Endothelial cell of umbilical vein (primary cell): ENCODE data around the gene ZNF22. TPM values are rescaled to one million over a fixed set of nuclear protein-coding genes. Genes with fewer than 3 reads are reported as not detected.
A peak's percentile ranks its signal among the peaks of the same experiment; 100 is the strongest.

ENCODE experiments used
- BruUV-seq: library from RNA; stranded (reverse); fragments of 400-500 nt; replicated peaks from 2 replicates; lab custom pipeline; 2021; lab: Mats Ljungman, UMichigan
- CTCF ChIA-PET: fragments of 300-600, 350-600 bp; sonication (Branson Sonifier 250); formaldehyde crosslinking; loops from one replicate; lab custom pipeline; 2021; ENCODE audit warnings: antibody characterized with exemption, inconsistent platforms; lab: Charles Lee
- POLR2A ChIA-PET: fragments of 300-600, 350-600 bp; sonication (Branson Sonifier 250); formaldehyde crosslinking; loops from one replicate; lab custom pipeline; 2021; ENCODE audit warnings: antibody characterized with exemption, inconsistent platforms; lab: Charles Lee
- DNase-seq: peaks from one replicate; pipeline ENCODE4 v3.0.0-alpha.2; 2011; ENCODE audit warnings: low read depth, low spot score
- FAIRE-seq: peaks from 2 replicates; lab custom pipeline; 2011; peaks lifted over from hg19 to GRCh38; lab: Jason Lieb, UNC
- H2AFZ ChIP-seq: 2 replicates; pipeline ENCODE4 v1.6.0; 2012; ENCODE audit warnings: low read depth, low read length, control low read depth, inconsistent platforms
- H3K27ac ChIP-seq: 2 replicates; pipeline ENCODE4 v1.5.1; 2011; ENCODE audit warnings: low read depth, mild to moderate bottlenecking, control low read depth, low read length, moderate library complexity; ENCODE audit not compliant: insufficient read depth
- H3K27me3 ChIP-seq, 2 experiments: 2 replicates each; pipeline versions ENCODE4 v1.6.0 to v1.6.1; 2011; ENCODE audit warnings: low read length in 2 of 2, mixed read lengths in 1 of 2; ENCODE audit not compliant: control insufficient read depth in 2 of 2, insufficient read depth in 2 of 2
- H3K36me3 ChIP-seq, 2 experiments: 2 replicates in 1 of 2; 3 replicates in 1 of 2; pipeline ENCODE4 v1.5.1; 2011; ENCODE audit warnings: low read length in 2 of 2, mild to moderate bottlenecking in 1 of 2, moderate library complexity in 1 of 2; ENCODE audit not compliant: control insufficient read depth in 2 of 2, insufficient read depth in 2 of 2; ENCODE audit errors: extremely low read depth in 1 of 2
- H3K4me1 ChIP-seq: 3 replicates; pipeline ENCODE4 v1.5.1; 2011; ENCODE audit warnings: mild to moderate bottlenecking, low read length; ENCODE audit not compliant: control insufficient read depth, insufficient read depth; ENCODE audit errors: extremely low read depth
- H3K4me2 ChIP-seq: 2 replicates; pipeline ENCODE4 v1.6.1; 2011; ENCODE audit warnings: low read length, control low read depth, mixed read lengths; ENCODE audit not compliant: insufficient read depth
- H3K4me3 ChIP-seq, 3 experiments: fragments of 200-600 bp in 1 of 3; sonication (generic), shearing (Covaris generic) in 1 of 3; replicated peaks in 1 of 3; 2 replicates each; pipeline ENCODE4 v1.5.1; 2011 to 2016; ENCODE audit warnings: control low read depth in 3 of 3, low read length in 3 of 3, mild to moderate bottlenecking in 2 of 3, inconsistent platforms in 1 of 3, low read depth in 1 of 3, moderate library complexity in 1 of 3; ENCODE audit not compliant: insufficient read depth in 1 of 3
- H3K79me2 ChIP-seq: 2 replicates; pipeline ENCODE4 v1.6.0; 2012; ENCODE audit warnings: low read length, inconsistent platforms; ENCODE audit not compliant: control insufficient read depth, insufficient read depth
- H3K9ac ChIP-seq: replicated peaks from 2 replicates; pipeline ENCODE3; 2011; ENCODE audit warnings: low read length, control low read depth; ENCODE audit not compliant: insufficient read depth; ENCODE audit errors: extremely low read depth
- H3K9me1 ChIP-seq: replicated peaks from 3 replicates; pipeline ENCODE4 v1.6.0; 2011; ENCODE audit warnings: mild to moderate bottlenecking, low read length; ENCODE audit not compliant: control insufficient read depth, insufficient read depth; ENCODE audit errors: extremely low read depth
- H3K9me3 ChIP-seq: replicated peaks from 2 replicates; pipeline ENCODE4 v1.5.1; 2012; ENCODE audit warnings: low read length, inconsistent platforms; ENCODE audit not compliant: control insufficient read depth, insufficient read depth
- H4K20me1 ChIP-seq: replicated peaks from 2 replicates; pipeline ENCODE3; 2011; ENCODE audit warnings: mild to moderate bottlenecking, low read length; ENCODE audit not compliant: control insufficient read depth, insufficient read depth; ENCODE audit errors: extremely low read depth
- EZH2 ChIP-seq: IDR thresholded peaks from 2 replicates; pipeline ENCODE4 v1.6.1; 2012; ENCODE audit warnings: borderline replicate concordance, low read depth, mild to moderate bottlenecking, moderate library complexity, low read length, inconsistent platforms; ENCODE audit not compliant: severe bottlenecking
- FOS ChIP-seq: IDR thresholded peaks from 2 replicates; pipeline ENCODE4 v1.6.1; 2011; ENCODE audit warnings: mild to moderate bottlenecking, low read length, moderate library complexity, borderline replicate concordance; ENCODE audit not compliant: insufficient read depth
- GATA2 ChIP-seq: IDR thresholded peaks from 2 replicates; pipeline ENCODE4 v1.7.0; 2011; ENCODE audit warnings: low read depth, mild to moderate bottlenecking, moderate library complexity, mixed read lengths, low read length; ENCODE audit not compliant: insufficient read length, insufficient read depth
- JUN ChIP-seq: IDR thresholded peaks from 2 replicates; pipeline ENCODE4 v1.6.1; 2011; ENCODE audit warnings: borderline replicate concordance, low read depth; ENCODE audit not compliant: insufficient read length, insufficient read depth
- MYC ChIP-seq: IDR thresholded peaks from one replicate; pipeline ENCODE4 v1.6.1; 2011; ENCODE audit warnings: mild to moderate bottlenecking, low read depth, low read length
- POLR2A ChIP-seq: IDR thresholded peaks from 2 replicates; pipeline ENCODE4 v1.6.1; 2012; ENCODE audit warnings: low read depth, mild to moderate bottlenecking, control low read depth, low read length
- POLR2AphosphoS5 ChIP-seq: IDR thresholded peaks from 2 replicates; pipeline ENCODE4 v1.6.1; 2012; ENCODE audit warnings: low read depth, mild to moderate bottlenecking, control low read depth, low read length, moderate library complexity; ENCODE audit not compliant: insufficient read depth
- dilution Hi-C: fragments of 300-500 bp; cut with MboI; formaldehyde crosslinking; loops from one replicate; pipeline ENCODE4 v1.15.0; 2019; ENCODE audit warnings: low sequenced_read_pairs; ENCODE audit not compliant: extremely low pct_ligation_motif_present
- intact Hi-C: fragments of 100-400 bp; cut with micrococcal nuclease; formaldehyde crosslinking; loops from one replicate; pipeline ENCODE4 v1.10.0; 2022
- polyA plus RNA-seq, 4 experiments: library from polyadenylated mRNA; depleted of rRNA in 3 of 4; stranded (reverse) in 3 of 4; unstranded in 1 of 4; fragments of >200 nt; gene quantifications; 2 replicates each; pipeline versions ENCODE4 v1.2.1 to v1.2.3, GENCODE V29; 2011 to 2012; ENCODE audit warnings: missing spikeins in 1 of 4
- total RNA-seq: library from RNA; stranded (reverse); gene quantifications from 2 replicates; pipeline ENCODE4 v1.2.3, GENCODE V29; 2021
- TF ChIP-seq, protein P1 (sequence below), 2 donors: IDR thresholded peaks; 1 replicate in 1 of 2; 2 replicates in 1 of 2; pipeline ENCODE4 v1.5.1; 2011; ENCODE audit warnings: low read length in 2 of 2, mild to moderate bottlenecking in 2 of 2, moderate library complexity in 2 of 2, control low read depth in 1 of 2, inconsistent platforms in 1 of 2, low read depth in 1 of 2; ENCODE audit not compliant: insufficient read depth in 1 of 2; ENCODE audit errors: extremely low read depth in 1 of 2
- TF ChIP-seq, protein P2 (sequence below): IDR thresholded peaks from 2 replicates; pipeline ENCODE4 v1.6.1; 2011; ENCODE audit not compliant: insufficient read depth, insufficient read length

ZNF22 gene
- total and polyA plus RNA-seq, 2 donors (not counting 3 experiments of a cell fraction or from before 2014, with no cell fraction given) = 21.0 to 48.7 TPM

DNA sequence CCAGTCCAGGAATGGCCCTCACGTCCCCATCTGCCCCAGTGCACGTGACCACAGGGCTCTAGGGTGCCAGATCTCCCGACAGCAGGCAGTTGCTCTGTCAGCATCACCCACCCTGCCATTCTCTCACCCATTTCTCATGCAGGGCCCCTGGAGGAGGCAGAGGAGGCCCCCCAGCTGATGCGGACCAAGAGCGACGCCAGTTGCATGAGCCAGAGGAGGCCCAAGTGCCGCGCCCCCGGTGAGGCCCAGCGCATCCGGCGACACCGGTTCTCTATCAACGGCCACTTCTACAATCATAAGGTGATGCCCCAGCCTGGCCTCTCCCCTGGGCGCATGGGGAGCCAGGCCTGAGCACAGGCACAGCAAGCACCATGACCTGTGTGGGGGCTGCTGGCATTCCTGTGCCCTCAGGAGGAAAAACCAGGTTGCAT, 16.0 kb upstream of the ZNF22 start:
- Histone ChIP-seq H3K9ac (no peak overlapping the region), H3K4me2 (no peak overlapping the region), H4K20me1 (no peaks in the 10 kb centered on the region), H2AFZ (no peak overlapping the region), H3K9me3 (no peaks in the 10 kb centered on the region), H3K4me3 (no peak overlapping the region), H3K9me1 (no peaks in the 10 kb centered on the region), H3K27me3 (no peaks in the 10 kb centered on the region), H3K27ac (peak overlapping the region; percentile 53), H3K36me3 (no peaks in the 10 kb centered on the region), H3K4me1 (peaks cover 41% of the 10 kb centered on the region), H3K79me2 (no peaks in the 10 kb centered on the region)
- intact Hi-C loops (loop anchor here (1.0 kb wide), 1 partner anchor 12 kb away; no protein-coding TSS in a partner anchor), dilution Hi-C loops (no loop called here)
- DNase-seq (no peak), FAIRE-seq (no peak)
- TSS peak; percentile 51 for BruUV-seq
- ChIA-PET CTCF (interaction anchor here (1.0 kb wide), 1 partner anchor 52 kb away, joined by 5 read pairs; no protein-coding TSS in a partner anchor), POLR2A (interaction anchor here (1.4 kb wide), 1 partner anchor 17 kb away, joined by 4 read pairs; no protein-coding TSS in a partner anchor)
- TF ChIP-seq, protein P1, sequence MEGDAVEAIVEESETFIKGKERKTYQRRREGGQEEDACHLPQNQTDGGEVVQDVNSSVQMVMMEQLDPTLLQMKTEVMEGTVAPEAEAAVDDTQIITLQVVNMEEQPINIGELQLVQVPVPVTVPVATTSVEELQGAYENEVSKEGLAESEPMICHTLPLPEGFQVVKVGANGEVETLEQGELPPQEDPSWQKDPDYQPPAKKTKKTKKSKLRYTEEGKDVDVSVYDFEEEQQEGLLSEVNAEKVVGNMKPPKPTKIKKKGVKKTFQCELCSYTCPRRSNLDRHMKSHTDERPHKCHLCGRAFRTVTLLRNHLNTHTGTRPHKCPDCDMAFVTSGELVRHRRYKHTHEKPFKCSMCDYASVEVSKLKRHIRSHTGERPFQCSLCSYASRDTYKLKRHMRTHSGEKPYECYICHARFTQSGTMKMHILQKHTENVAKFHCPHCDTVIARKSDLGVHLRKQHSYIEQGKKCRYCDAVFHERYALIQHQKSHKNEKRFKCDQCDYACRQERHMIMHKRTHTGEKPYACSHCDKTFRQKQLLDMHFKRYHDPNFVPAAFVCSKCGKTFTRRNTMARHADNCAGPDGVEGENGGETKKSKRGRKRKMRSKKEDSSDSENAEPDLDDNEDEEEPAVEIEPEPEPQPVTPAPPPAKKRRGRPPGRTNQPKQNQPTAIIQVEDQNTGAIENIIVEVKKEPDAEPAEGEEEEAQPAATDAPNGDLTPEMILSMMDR (IDR thresholded peaks at IDR 0.05; ENCODE audit: extremely low read depth in 1 of 2, insufficient read depth in 1 of 2, low read depth in 1 of 2, low read length in 2 of 2) = no peak
- TF ChIP-seq, protein P2, sequence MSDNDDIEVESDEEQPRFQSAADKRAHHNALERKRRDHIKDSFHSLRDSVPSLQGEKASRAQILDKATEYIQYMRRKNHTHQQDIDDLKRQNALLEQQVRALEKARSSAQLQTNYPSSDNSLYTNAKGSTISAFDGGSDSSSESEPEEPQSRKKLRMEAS = no peak
- TF ChIP-seq GATA2 (no peak), POLR2AphosphoS5 (no peak), FOS (no peak), MYC (no peak), POLR2A (no peak), EZH2 (no peak), JUN (no peak)
